Activated T-cell treated with anti-CD3 and anti-CD28 coated beads, Interleukin-2, amount 50 U/mL, for 4 hours (primary cell): ENCODE results near the gene INPP5D. TPM values are rescaled to one million over a fixed set of nuclear protein-coding genes. Genes with fewer than 3 reads are reported as not detected.
"Not testable (repeated sequence)": the region's sequence is repeated elsewhere in the genome, so short reads cannot be mapped to it uniquely, and the experiment has no call there.

Experiments used
- ATAC-seq, 2 donors: fragments of 200-7000 bp; cut with Tn5 transposase; one replicate each; pipeline ENCODE4 v1.10.0; 2021
- DNase-seq: peaks from one replicate; pipeline ENCODE4 v3.0.0-alpha.2; 2020
- H3K27me3 Mint-ChIP-seq: one replicate; pipeline ENCODE4 v1.8.0; 2021; ENCODE audit warnings: low read depth, mixed read lengths
- H3K36me3 Mint-ChIP-seq: one replicate; pipeline ENCODE4 v1.8.0; 2022; ENCODE audit warnings: mixed read lengths; ENCODE audit not compliant: insufficient read depth
- H3K4me1 Mint-ChIP-seq: one replicate; pipeline ENCODE4 v1.8.0; 2021; ENCODE audit warnings: low read depth, mixed read lengths
- H3K4me3 Mint-ChIP-seq: one replicate; pipeline ENCODE4 v1.8.0; 2021; ENCODE audit warnings: mild to moderate bottlenecking, moderate library complexity, mixed read lengths
- H3K9me3 Mint-ChIP-seq: one replicate; pipeline ENCODE4 v1.8.0; 2021; ENCODE audit warnings: mixed read lengths
- total RNA-seq, 3 donors: library from RNA; stranded (reverse); gene quantifications; one replicate each; pipeline ENCODE4 v1.2.1, GENCODE V29; 2021

Gene INPP5D
- total RNA-seq, 3 donors from 2014 or later, result 31.2 to 35.5 (median 31.7) TPM

DNA sequence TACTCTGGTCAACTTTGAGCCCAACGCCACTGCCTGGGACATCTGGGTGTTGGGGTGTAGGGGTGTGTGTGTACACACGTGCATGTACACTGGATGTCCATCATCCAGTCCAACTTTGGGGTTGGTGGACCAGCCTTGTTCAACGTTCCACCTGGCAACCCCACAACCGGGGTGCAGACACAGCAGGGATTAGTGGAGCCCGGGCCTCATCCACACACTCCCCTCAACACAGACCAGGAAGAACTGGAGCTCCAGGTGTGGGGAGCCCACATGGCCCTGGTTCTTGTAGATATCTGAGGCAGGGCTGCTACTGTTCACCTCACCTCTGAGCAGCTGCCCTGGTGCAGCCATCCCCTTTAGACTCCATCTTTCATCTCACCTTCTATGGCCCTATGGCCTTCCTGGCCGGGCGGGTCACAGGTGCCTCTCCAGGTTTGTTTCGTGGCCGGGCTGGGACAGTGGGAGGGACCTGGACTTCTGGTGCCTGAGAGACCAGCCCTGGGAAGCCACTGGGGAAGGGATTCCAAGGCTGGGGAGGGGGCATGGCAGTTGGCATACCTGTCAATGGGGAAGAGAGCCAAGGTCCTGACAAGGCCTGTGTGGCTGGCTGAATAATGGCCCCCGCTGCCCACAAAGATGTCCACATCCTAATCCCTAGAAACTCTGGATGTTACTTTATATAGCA, 20.2 kb upstream of the INPP5D start:
- Mint-ChIP-seq H3K27me3 (peaks cover 7% of the 10 kb centered on the region), H3K4me3 (no peak overlapping the region), H3K36me3 (no peaks in the 10 kb centered on the region), H3K4me1 (no peaks in the 10 kb centered on the region), H3K9me3 (no peaks in the 10 kb centered on the region)
- DNase-seq (no peak), ATAC-seq (no peak)

- ATAC-seq (no peak), DNase-seq (no peak)
- H3K4me3 Mint-ChIP-seq, result no peak overlapping the region
- H3K36me3 Mint-ChIP-seq, result no peaks in the 10 kb centered on the region
- H3K27me3 Mint-ChIP-seq, result peaks cover 7% of the 10 kb centered on the region
- no peaks in the 10 kb centered on the region for H3K4me1 Mint-ChIP-seq
- no peaks in the 10 kb centered on the region for H3K9me3 Mint-ChIP-seq
Observed at GRCh38 chr2:233040571-233040970, 19.6 kb upstream of the INPP5D start.

DNA sequence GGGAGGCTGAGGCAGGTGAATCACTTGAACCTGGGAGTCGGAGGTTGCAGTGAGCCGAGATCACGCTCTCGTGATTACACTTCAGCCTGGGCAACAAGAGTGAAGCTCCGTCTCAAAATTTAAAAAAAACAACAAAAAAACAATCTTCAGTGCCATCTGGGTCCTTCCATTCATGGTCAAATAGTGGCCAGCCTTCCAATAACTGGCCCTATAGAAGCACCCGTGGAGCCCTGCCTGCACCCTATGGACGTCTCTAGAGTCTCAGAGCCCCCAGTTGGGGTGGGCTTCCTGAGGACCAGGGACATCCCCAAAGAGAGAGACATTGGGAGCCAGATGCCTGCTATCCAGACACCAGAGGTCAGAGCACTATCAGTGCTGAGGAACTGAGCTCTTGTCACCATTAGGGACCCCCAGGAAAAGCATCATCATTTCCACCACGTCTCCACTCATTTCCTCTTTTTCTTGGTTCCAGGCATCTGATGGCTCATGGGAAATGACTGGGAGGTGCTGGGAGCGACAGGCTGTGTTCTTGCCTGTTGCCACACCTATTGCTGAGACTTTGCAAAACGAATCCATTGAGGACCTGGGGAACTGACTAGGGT, 18.3 kb upstream of the INPP5D start:
- H3K4me3 Mint-ChIP-seq, result no peak overlapping the region
- H3K27me3 Mint-ChIP-seq, result peaks cover 7% of the 10 kb centered on the region
- H3K36me3 Mint-ChIP-seq, result no peaks in the 10 kb centered on the region
- no peaks in the 10 kb centered on the region for H3K9me3 Mint-ChIP-seq
- no peaks in the 10 kb centered on the region for H3K4me1 Mint-ChIP-seq
- ATAC-seq, result no peak
- DNase-seq, result no peak

DNA sequence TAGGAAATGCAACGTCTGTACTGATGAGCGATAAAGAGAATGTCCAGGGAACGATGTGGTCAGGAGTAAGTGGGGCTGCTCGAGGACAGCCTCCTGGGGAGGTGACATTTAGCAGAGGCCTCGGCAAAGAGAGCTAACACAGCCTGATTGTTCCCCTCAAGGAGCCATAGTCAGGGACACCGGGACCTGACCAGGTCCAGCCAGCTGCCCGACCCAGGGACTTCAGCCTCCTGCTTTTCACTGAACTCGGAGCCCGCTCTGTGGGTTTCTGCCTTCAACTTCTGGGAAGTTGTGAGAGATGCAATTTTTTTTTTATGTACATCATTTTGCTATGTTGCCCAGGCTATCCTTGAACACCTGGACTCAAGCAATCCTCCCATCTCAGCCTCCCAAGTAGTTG, 17.6 kb upstream of the INPP5D start:
- Mint-ChIP-seq H3K9me3 (no peaks in the 10 kb centered on the region), H3K4me1 (no peaks in the 10 kb centered on the region), H3K4me3 (no peak overlapping the region), H3K27me3 (peaks cover 7% of the 10 kb centered on the region), H3K36me3 (no peaks in the 10 kb centered on the region)
- ATAC-seq, result no peak
- DNase-seq, result no peak

DNA sequence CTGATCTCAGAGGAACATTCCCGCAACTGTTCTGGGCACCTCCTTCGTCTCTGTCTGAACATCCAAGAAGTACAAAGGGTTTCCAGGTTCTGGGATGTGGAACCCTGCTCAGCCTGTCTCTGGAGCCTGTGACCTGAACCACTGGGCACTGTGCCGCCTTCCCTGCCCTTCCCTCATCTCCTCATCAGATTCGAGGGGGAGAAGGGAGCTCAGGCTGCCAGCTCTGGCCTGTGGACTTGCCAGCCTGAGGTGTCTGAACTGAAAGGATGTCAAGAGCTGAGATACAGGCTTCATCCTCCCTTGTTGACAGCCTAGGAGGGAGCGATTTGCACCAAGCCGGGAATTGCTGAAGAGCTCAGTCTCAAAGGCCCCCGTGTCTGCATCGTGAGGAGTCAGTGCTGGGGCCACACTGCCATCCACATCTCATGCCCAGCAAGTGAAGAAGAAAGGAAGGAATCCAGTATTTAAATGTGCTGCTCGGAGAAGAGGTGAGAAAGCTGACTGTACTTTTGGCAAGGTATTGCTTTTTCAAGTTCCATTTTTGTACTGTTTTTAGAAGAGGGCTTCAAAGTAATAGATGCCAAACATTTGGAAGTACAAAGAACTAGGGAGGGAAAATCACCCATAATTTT, 15.1 kb upstream of the INPP5D start:
- H3K9me3 Mint-ChIP-seq, result no peaks in the 10 kb centered on the region
- DNase-seq (no peak), ATAC-seq (no peak)
- H3K27me3 Mint-ChIP-seq, result peaks cover 7% of the 10 kb centered on the region
- peaks cover 5% of the 10 kb centered on the region for H3K4me1 Mint-ChIP-seq
- no peak overlapping the region for H3K4me3 Mint-ChIP-seq
- no peaks in the 10 kb centered on the region for H3K36me3 Mint-ChIP-seq

GRCh38 chr2:233047206-233047605, 12.9 kb upstream of the INPP5D start:
- H3K36me3 Mint-ChIP-seq, result no peaks in the 10 kb centered on the region
- no peak for DNase-seq
- no peak for ATAC-seq
- H3K27me3 Mint-ChIP-seq, result peaks cover 3% of the 10 kb centered on the region
- H3K4me3 Mint-ChIP-seq, result no peak overlapping the region
- H3K4me1 Mint-ChIP-seq, result peaks cover 5% of the 10 kb centered on the region
- no peaks in the 10 kb centered on the region for H3K9me3 Mint-ChIP-seq

GRCh38 chr2:233047667-233048066, 12.5 kb upstream of the INPP5D start:
- DNase-seq (no peak), ATAC-seq (no peak)
- Mint-ChIP-seq H3K9me3 (no peaks in the 10 kb centered on the region), H3K27me3 (no peaks in the 10 kb centered on the region), H3K4me1 (peaks cover 5% of the 10 kb centered on the region), H3K4me3 (no peak overlapping the region), H3K36me3 (no peaks in the 10 kb centered on the region)

GRCh38 chr2:233048569-233049193, 11.5 kb upstream of the INPP5D start:
- H3K36me3 Mint-ChIP-seq, result no peaks in the 10 kb centered on the region
- no peak for ATAC-seq

GRCh38 chr2:233049194-233049761, 10.9 kb upstream of the INPP5D start:
- peaks cover 11% of the 10 kb centered on the region for H3K4me1 Mint-ChIP-seq
- H3K36me3 Mint-ChIP-seq, result no peaks in the 10 kb centered on the region
- no peak overlapping the region for H3K4me3 Mint-ChIP-seq
- H3K9me3 Mint-ChIP-seq, result no peaks in the 10 kb centered on the region
- DNase-seq (no peak), ATAC-seq (no peak)
- H3K27me3 Mint-ChIP-seq, result no peaks in the 10 kb centered on the region

More at GRCh38 chr2:233048569-233049193, 11.5 kb upstream of the INPP5D start:
- DNase-seq, result no peak
- H3K4me1 Mint-ChIP-seq, result peaks cover 5% of the 10 kb centered on the region
- H3K27me3 Mint-ChIP-seq, result no peaks in the 10 kb centered on the region
- no peaks in the 10 kb centered on the region for H3K9me3 Mint-ChIP-seq
- H3K4me3 Mint-ChIP-seq, result no peak overlapping the region

DNA sequence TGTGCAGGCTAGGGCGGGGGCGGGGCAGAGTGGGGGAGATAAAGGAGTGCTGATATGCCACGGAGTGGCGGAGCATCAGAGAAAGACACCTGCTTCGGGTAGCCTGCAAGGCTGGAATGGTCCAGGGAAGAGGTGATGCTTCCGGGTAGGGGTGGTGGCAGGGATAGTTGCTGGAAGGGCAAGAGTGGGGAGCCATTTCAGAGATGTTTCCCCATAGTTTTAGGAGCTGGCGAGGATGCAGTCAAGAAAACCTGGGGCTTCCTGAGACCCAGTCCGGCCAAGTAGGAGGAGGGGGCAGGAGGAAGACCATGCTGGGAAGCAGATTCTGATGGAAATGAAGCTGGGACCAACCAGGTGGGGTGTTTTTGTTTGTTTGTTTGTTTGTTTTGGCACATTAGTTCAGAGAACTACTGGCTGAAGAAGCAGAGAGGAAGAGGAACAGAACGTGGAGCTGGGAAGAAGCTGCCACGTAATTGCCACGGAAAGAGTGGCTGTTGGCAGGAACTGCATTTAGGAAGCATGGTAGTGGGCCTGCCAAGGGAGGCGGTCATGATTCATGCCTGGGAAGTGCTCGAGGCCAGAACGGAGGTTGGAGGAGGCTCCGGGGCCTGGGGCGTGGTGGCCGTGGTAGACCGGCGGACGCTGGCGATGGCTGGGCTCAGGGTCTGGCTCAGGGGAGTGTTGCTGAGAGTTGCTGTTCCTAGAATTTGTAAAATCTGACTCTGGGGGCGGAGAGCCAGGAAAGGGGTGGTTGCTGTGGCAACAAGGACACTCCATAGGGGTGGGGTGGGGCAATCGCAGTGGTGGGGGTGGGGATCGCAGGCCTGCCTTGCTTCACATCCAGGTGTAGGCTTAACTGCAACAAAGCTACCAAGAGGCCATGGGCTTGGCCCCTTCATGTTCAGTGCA, 8.6 kb upstream of the INPP5D start:
- no peaks in the 10 kb centered on the region for H3K9me3 Mint-ChIP-seq
- DNase-seq (no peak), ATAC-seq (no peak)
- H3K27me3 Mint-ChIP-seq, result no peaks in the 10 kb centered on the region
- no peaks in the 10 kb centered on the region for H3K36me3 Mint-ChIP-seq
- H3K4me3 Mint-ChIP-seq, result no peak overlapping the region
- H3K4me1 Mint-ChIP-seq, result peaks cover 11% of the 10 kb centered on the region

GRCh38 chr2:233052517-233052916, 7.6 kb upstream of the INPP5D start:
- ATAC-seq, H3K36me3 Mint-ChIP-seq, DNase-seq, H3K9me3 Mint-ChIP-seq, H3K4me3 Mint-ChIP-seq, H3K27me3 Mint-ChIP-seq: not testable (repeated sequence)
- peaks cover 11% of the 10 kb centered on the region for H3K4me1 Mint-ChIP-seq

- H3K9me3 Mint-ChIP-seq, result no peaks in the 10 kb centered on the region
- no peaks in the 10 kb centered on the region for H3K36me3 Mint-ChIP-seq
- DNase-seq (peak; percentile 76), ATAC-seq (peak; percentile 81 to 82)
- H3K27me3 Mint-ChIP-seq, result no peaks in the 10 kb centered on the region
- H3K4me3 Mint-ChIP-seq, result no peak overlapping the region
- H3K4me1 Mint-ChIP-seq, result peaks cover 13% of the 10 kb centered on the region
Observed at GRCh38 chr2:233053928-233054784, 6.0 kb upstream of the INPP5D start.

DNA sequence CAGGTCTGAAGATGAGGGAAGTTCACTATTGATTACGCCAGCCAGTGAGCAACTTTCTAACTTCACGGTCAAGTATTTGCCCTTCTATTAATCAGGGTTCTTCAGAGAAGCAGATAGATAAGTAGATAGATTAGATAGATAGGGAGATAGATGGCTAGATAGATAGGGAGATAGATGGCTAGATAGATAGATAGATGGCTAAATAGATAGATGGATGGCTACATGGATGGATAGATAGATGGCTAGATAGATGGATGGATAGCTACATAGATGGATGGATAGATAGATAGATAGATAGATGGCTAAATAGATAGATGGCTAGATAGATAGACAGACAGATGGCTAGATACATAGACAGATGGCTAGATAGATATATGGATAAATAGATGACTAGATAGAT, 4.8 kb upstream of the INPP5D start:
- DNase-seq (no peak), ATAC-seq (no peak)
- no peaks in the 10 kb centered on the region for H3K27me3 Mint-ChIP-seq
- no peak overlapping the region for H3K4me3 Mint-ChIP-seq
- no peaks in the 10 kb centered on the region for H3K9me3 Mint-ChIP-seq
- H3K36me3 Mint-ChIP-seq, result no peaks in the 10 kb centered on the region
- peaks cover 16% of the 10 kb centered on the region for H3K4me1 Mint-ChIP-seq
